HEK293T (cell line): ENCODE measurements around the gene FBXW10.
"Not testable (repeated sequence)": the region's sequence is repeated elsewhere in the genome, so short reads cannot be mapped to it uniquely, and the experiment has no call there.

Experiments
- ARNT ChIP-seq: fragments of 450-650 bp; IDR thresholded peaks from 2 replicates; pipeline ENCODE4 v1.6.1; 2017; ENCODE audit warnings: mild to moderate bottlenecking
- BHLHE40 ChIP-seq: fragments of 450-650 bp; IDR thresholded peaks from 2 replicates; pipeline ENCODE4 v1.6.1; 2016; ENCODE audit warnings: mild to moderate bottlenecking, moderate library complexity, borderline replicate concordance
- ELF4 ChIP-seq: fragments of 450-650 bp; IDR thresholded peaks from 2 replicates; pipeline ENCODE4 v1.6.1; 2017; ENCODE audit warnings: antibody characterized with exemption
- HDGF ChIP-seq: fragments of 450-650 bp; IDR thresholded peaks from 2 replicates; pipeline ENCODE4 v1.6.1; 2017; ENCODE audit warnings: antibody characterized with exemption, borderline replicate concordance
- NFRKB ChIP-seq: fragments of 450-650 bp; IDR thresholded peaks from 2 replicates; pipeline ENCODE4 v1.6.1; 2016; ENCODE audit warnings: mild to moderate bottlenecking, moderate library complexity
- SP1 ChIP-seq: fragments of 450-650 bp; IDR thresholded peaks from 2 replicates; pipeline ENCODE4 v1.6.1; 2017
- SUZ12 ChIP-seq: fragments of 450-650 bp; IDR thresholded peaks from 2 replicates; pipeline ENCODE4 v1.6.1; 2016; ENCODE audit warnings: mild to moderate bottlenecking
- TARDBP ChIP-seq: fragments of 450-650 bp; IDR thresholded peaks from 2 replicates; pipeline ENCODE4 v1.6.1; 2016
- ZNF384 ChIP-seq: fragments of 450-650 bp; IDR thresholded peaks from 2 replicates; pipeline ENCODE4 v1.6.1; 2016
- TF ChIP-seq, protein P1 (sequence below): fragments of 450-650 bp; IDR thresholded peaks from 2 replicates; pipeline ENCODE4 v1.6.1; 2016

DNA sequence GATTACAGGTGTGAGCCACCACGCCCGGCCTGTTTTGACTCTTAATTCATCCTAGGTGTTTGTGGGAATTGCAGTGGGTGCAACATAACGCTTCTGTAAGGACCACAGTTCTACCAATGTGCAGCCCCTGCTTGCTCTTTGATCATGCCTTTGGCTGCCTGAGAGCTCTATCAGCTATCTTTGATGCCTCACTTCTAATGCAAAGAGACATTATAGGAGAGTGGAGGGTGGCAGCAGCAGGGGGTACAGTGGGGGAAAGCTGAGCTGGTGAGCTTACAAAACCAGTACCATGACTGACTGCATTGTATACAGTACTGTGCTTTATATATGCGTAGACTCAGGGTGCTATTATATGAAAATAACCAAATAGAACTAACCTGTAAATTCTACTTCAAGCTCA is 26.7 kb downstream of the FBXW10 start:
- not testable (repeated sequence) for TF ChIP-seq BHLHE40, ELF4, HDGF, NFRKB, ZNF384, TARDBP, ARNT, SP1, SUZ12
- TF ChIP-seq, protein P1, sequence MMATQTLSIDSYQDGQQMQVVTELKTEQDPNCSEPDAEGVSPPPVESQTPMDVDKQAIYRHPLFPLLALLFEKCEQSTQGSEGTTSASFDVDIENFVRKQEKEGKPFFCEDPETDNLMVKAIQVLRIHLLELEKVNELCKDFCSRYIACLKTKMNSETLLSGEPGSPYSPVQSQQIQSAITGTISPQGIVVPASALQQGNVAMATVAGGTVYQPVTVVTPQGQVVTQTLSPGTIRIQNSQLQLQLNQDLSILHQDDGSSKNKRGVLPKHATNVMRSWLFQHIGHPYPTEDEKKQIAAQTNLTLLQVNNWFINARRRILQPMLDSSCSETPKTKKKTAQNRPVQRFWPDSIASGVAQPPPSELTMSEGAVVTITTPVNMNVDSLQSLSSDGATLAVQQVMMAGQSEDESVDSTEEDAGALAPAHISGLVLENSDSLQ, result not testable (repeated sequence)
